GM19463 (cell line): ENCODE results near the gene HDAC8.

Experiments used
- ATAC-seq: cut with Tn5 transposase; IDR thresholded peaks from one replicate; pipeline ENCODE4 v1.9.1; 2021; ENCODE audit warnings: mild to moderate bottlenecking, moderate library complexity; ENCODE audit not compliant: unreplicated experiment

HDAC8 gene

GRCh38 chrX:72382202-72382595 is 190.4 kb downstream of the HDAC8 start:
- ATAC-seq = no peak

GRCh38 chrX:72381439-72382201 is 191.0 kb downstream of the HDAC8 start:
- no peak for ATAC-seq

- no peak for ATAC-seq
Observed at GRCh38 chrX:72376124-72376523, 196.5 kb downstream of the HDAC8 start.

GRCh38 chrX:72373136-72373535 is 199.5 kb downstream of the HDAC8 start:
- no peak for ATAC-seq

- no peak for ATAC-seq
Observed at GRCh38 chrX:72372735-72373134, 199.9 kb downstream of the HDAC8 start.

- no peak for ATAC-seq
Observed at GRCh38 chrX:72371405-72371804, 201.2 kb downstream of the HDAC8 start.

- no peak for ATAC-seq
Observed at GRCh38 chrX:72368796-72369195, 203.8 kb downstream of the HDAC8 start.

GRCh38 chrX:72367516-72367915 is 205.1 kb downstream of the HDAC8 start:
- no peak for ATAC-seq

GRCh38 chrX:72366701-72367454 is 205.8 kb downstream of the HDAC8 start:
- ATAC-seq = no peak

- ATAC-seq = no peak
Observed at GRCh38 chrX:72366178-72366577, 206.5 kb downstream of the HDAC8 start.

GRCh38 chrX:72365126-72365525 is 207.5 kb downstream of the HDAC8 start:
- no peak for ATAC-seq

- no peak for ATAC-seq
Observed at GRCh38 chrX:72360326-72360725, 212.3 kb downstream of the HDAC8 start.

- ATAC-seq = no peak
Observed at GRCh38 chrX:72358313-72358712, 214.3 kb downstream of the HDAC8 start.

- ATAC-seq = no peak
Observed at GRCh38 chrX:72352786-72353185, 219.9 kb downstream of the HDAC8 start.

- ATAC-seq = no peak
Observed at GRCh38 chrX:72351606-72352334, 220.9 kb downstream of the HDAC8 start.

GRCh38 chrX:72349190-72349589 is 223.5 kb downstream of the HDAC8 start:
- ATAC-seq = peak; percentile 94

- ATAC-seq = no peak
Observed at GRCh38 chrX:72348247-72348979, 224.2 kb downstream of the HDAC8 start.

- no peak for ATAC-seq
Observed at GRCh38 chrX:72347366-72347765, 225.3 kb downstream of the HDAC8 start.

- no peak for ATAC-seq
Observed at GRCh38 chrX:72346302-72346949, 226.2 kb downstream of the HDAC8 start.

GRCh38 chrX:72340626-72341025 is 232.0 kb downstream of the HDAC8 start:
- no peak for ATAC-seq
